K562 (cell line): ENCODE results near the gene TSGA10IP. TPM values are rescaled to one million over a fixed set of nuclear protein-coding genes. Genes with fewer than 3 reads are reported as not detected.

ENCODE experiments used
- CTCF ChIP-seq, 3 experiments: IDR thresholded peaks in 2 of 3; conservative IDR thresholded peaks in 1 of 3; 2 replicates each; pipeline ENCODE4 v1.5.1; 2011 to 2012; ENCODE audit warnings: low read length in 3 of 3, mild to moderate bottlenecking in 3 of 3, control low read depth in 2 of 3, improper control_type of control experiment in 1 of 3, inconsistent platforms in 1 of 3, low read depth in 1 of 3, mixed read lengths in 1 of 3, moderate library complexity in 1 of 3; ENCODE audit not compliant: insufficient read depth in 2 of 3
- E2F3 ChIP-seq: fragments of 250-450 bp; sonication (Bioruptor Pico); IDR thresholded peaks from 2 replicates; pipeline ENCODE4 v1.4.0; 2020; ENCODE audit warnings: mild to moderate bottlenecking
- E2F6 ChIP-seq, 2 experiments: IDR thresholded peaks; 2 replicates each; pipeline ENCODE4 v1.6.1; 2011; ENCODE audit warnings: borderline replicate concordance in 1 of 2, control low read depth in 1 of 2, low read depth in 1 of 2, low read length in 1 of 2, mild to moderate bottlenecking in 1 of 2, mixed read lengths in 1 of 2, moderate library complexity in 1 of 2; ENCODE audit not compliant: insufficient read depth in 1 of 2, insufficient read length in 1 of 2, poor library complexity in 1 of 2, severe bottlenecking in 1 of 2; ENCODE audit errors: extremely low read depth in 1 of 2
- FOXA3 ChIP-seq, 2 experiments: fragments of 450-650 bp in 1 of 2; sonication (generic) in 1 of 2; formaldehyde crosslinking; IDR thresholded peaks in 1 of 2; conservative IDR thresholded peaks in 1 of 2; 2 replicates each; pipeline versions ENCODE4 v1.4.0 to v1.8.0; 2020 to 2022; ENCODE audit warnings: mild to moderate bottlenecking in 2 of 2, missing genetic modification reagents in 1 of 2
- KAT7 ChIP-seq: sonication (generic); formaldehyde crosslinking; IDR thresholded peaks from 2 replicates; pipeline ENCODE4 v1.8.0; 2022; ENCODE audit warnings: missing genetic modification reagents, mild to moderate bottlenecking, borderline replicate concordance
- LCOR ChIP-seq: sonication (generic); formaldehyde crosslinking; IDR thresholded peaks from 2 replicates; pipeline ENCODE4 v1.8.0; 2022; ENCODE audit warnings: mild to moderate bottlenecking, missing genetic modification reagents
- NRF1 ChIP-seq, 2 experiments: fragments of 450-650 bp; IDR thresholded peaks in 1 of 2; conservative IDR thresholded peaks in 1 of 2; 2 replicates each; pipeline ENCODE4 v1.6.1; 2014; ENCODE audit warnings: mild to moderate bottlenecking in 2 of 2
- POLR2G ChIP-seq: fragments of 200-400 bp; formaldehyde crosslinking; IDR thresholded peaks from 2 replicates; pipeline ENCODE4 v1.6.1; 2017; ENCODE audit warnings: low read depth, mild to moderate bottlenecking, antibody characterized with exemption, low read length, moderate library complexity
- RAD21 ChIP-seq, 2 experiments: fragments of 250-450 bp in 1 of 2; fragments of 450-650 bp in 1 of 2; sonication (Bioruptor Pico) in 1 of 2; formaldehyde crosslinking in 1 of 2; IDR thresholded peaks in 1 of 2; conservative IDR thresholded peaks in 1 of 2; 2 replicates each; pipeline versions ENCODE4 v1.4.0 to v1.8.0; 2020 to 2022; ENCODE audit warnings: mild to moderate bottlenecking in 2 of 2, moderate library complexity in 1 of 2
- RHOXF2B ChIP-seq: fragments of 250-450 bp; sonication (Bioruptor Pico); conservative IDR thresholded peaks from 2 replicates; pipeline ENCODE4 v1.5.1; 2021
- TCF7 ChIP-seq: sonication (generic); IDR thresholded peaks from 2 replicates; pipeline ENCODE4 v1.6.1; 2016; ENCODE audit warnings: antibody characterized with exemption, borderline replicate concordance
- TFAP4 ChIP-seq: sonication (generic); formaldehyde crosslinking; IDR thresholded peaks from 2 replicates; pipeline ENCODE4 v1.8.0; 2022; ENCODE audit warnings: missing genetic modification reagents, mild to moderate bottlenecking, moderate library complexity, borderline replicate concordance
- ZNF175 ChIP-seq: fragments of 200-800 bp; sonication (Bioruptor generic); IDR thresholded peaks from 2 replicates; pipeline ENCODE4 v1.6.1; 2016; ENCODE audit warnings: low read depth, mild to moderate bottlenecking, missing genetic modification characterization, missing compliant biosample characterization
- ZNF592 ChIP-seq: fragments of 450-650 bp; IDR thresholded peaks from 2 replicates; pipeline ENCODE4 v1.6.1; 2017; ENCODE audit warnings: antibody characterized with exemption, mild to moderate bottlenecking
- polyA plus RNA-seq, 8 experiments: library from polyadenylated mRNA; depleted of rRNA in 4 of 8; stranded (reverse) in 5 of 8; unstranded in 3 of 8; fragments of >200 nt; fragmentation: Nextera tagmentation in 2 of 8; fragmentation: Illumina TruSeq in 1 of 8; extraction: Ambion mirVana in 2 of 8; extraction: Trizol in 1 of 8; gene quantifications; 2 replicates each; pipeline versions ENCODE4 v1.2.1 to v1.2.3, GENCODE V29; 2011 to 2014; ENCODE audit warnings: inconsistent platforms in 1 of 8, missing spikeins in 1 of 8
- total RNA-seq, 7 experiments: library from RNA; depleted of rRNA in 6 of 7; stranded (reverse); fragments of >200 nt in 6 of 7; fragmentation: Illumina TruSeq in 2 of 7; extraction: Trizol in 2 of 7; gene quantifications; 2 replicates each; pipeline versions ENCODE4 v1.2.1 to v1.2.3, GENCODE V29; 2011 to 2021; ENCODE audit warnings: low replicate concordance in 1 of 7

Gene TSGA10IP
- total and polyA plus RNA-seq, 9 of the 15 experiments (the other 6 are each of a cell fraction or from before 2014, with no cell fraction given), result not detected

GRCh38 chr11:65911682-65912568 is 33.4 kb upstream of the TSGA10IP start (continued):
- TF ChIP-seq ZNF592, result peak; percentile 74
- peak; percentile 64 for TF ChIP-seq POLR2G
- peak; percentile 86 for TF ChIP-seq LCOR (CRISPR knock-in tag)
- peak; percentile 30 to 43; a peak in 3 of 4 replicates for TF ChIP-seq NRF1 (conservative IDR thresholded peaks at IDR 0.05 in 1 of 2, IDR thresholded peaks at IDR 0.05 in 1 of 2)
- TF ChIP-seq TFAP4 (CRISPR knock-in tag), result peak; percentile 47
- TF ChIP-seq TCF7, result 0 out of 2 replicates have a peak, but pooled peaks have one; percentile 28
- TF ChIP-seq CTCF (IDR thresholded peaks at IDR 0.05 in 2 of 3, conservative IDR thresholded peaks at IDR 0.05 in 1 of 3; ENCODE audit: insufficient read depth in 2 of 3, low read depth in 1 of 3, low read length in 3 of 3), result peak; percentile 55 to 76 (median 58)
- TF ChIP-seq RAD21 (CRISPR knock-in tag; conservative IDR thresholded peaks at IDR 0.05 in 1 of 2, IDR thresholded peaks at IDR 0.05 in 1 of 2), result peak; percentile 43 to 74; a peak in 3 of 4 replicates
- TF ChIP-seq E2F6 (IDR thresholded peaks at IDR 0.05; ENCODE audit: borderline replicate concordance in 1 of 2, extremely low read depth in 1 of 2, insufficient read depth in 1 of 2, insufficient read length in 1 of 2, low read depth in 1 of 2, low read length in 1 of 2, poor library complexity in 1 of 2, severe bottlenecking in 1 of 2), result peak; percentile 84 to 91
- TF ChIP-seq KAT7 (CRISPR knock-in tag), result 0 out of 2 replicates have a peak, but pooled peaks have one; percentile 37
- 0 out of 4 replicates have a peak, but pooled peaks of 1 of the 2 experiments have one; percentile 38 for TF ChIP-seq FOXA3 (CRISPR knock-in tag; conservative IDR thresholded peaks at IDR 0.05 in 1 of 2, IDR thresholded peaks at IDR 0.05 in 1 of 2)
- TF ChIP-seq ZNF175, result peak; percentile 79; the same call in 1 of the 2 replicates
- peak; percentile 87 for TF ChIP-seq E2F3 (CRISPR knock-in tag)
- TF ChIP-seq RHOXF2B (CRISPR knock-in tag), result no peak
